Mesothelial cell of epicardium (in vitro differentiated cells): ENCODE results near the gene CARS2. TPM values are rescaled to one million over a fixed set of nuclear protein-coding genes. Genes with fewer than 3 reads are reported as not detected.

ENCODE experiments used
- DNase-seq, 2 experiments: peaks; one replicate each; pipeline ENCODE4 v3.0.0; 2021; ENCODE audit warnings: low spot score in 2 of 2; ENCODE audit not compliant: unreplicated experiment in 2 of 2
- H3K27ac Mint-ChIP-seq: 2 replicates; pipeline ENCODE4 v1.8.0; 2021; ENCODE audit warnings: mixed read lengths
- H3K27me3 Mint-ChIP-seq: 2 replicates; pipeline ENCODE4 v1.8.0; 2021; ENCODE audit warnings: low read depth, mixed read lengths
- H3K36me3 Mint-ChIP-seq: 2 replicates; pipeline ENCODE4 v1.8.0; 2021; ENCODE audit warnings: mixed read lengths
- H3K4me1 Mint-ChIP-seq: 2 replicates; pipeline ENCODE4 v1.8.0; 2021; ENCODE audit warnings: mixed read lengths
- H3K4me3 Mint-ChIP-seq: 2 replicates; pipeline ENCODE4 v1.8.0; 2021; ENCODE audit warnings: mild to moderate bottlenecking, moderate library complexity, mixed read lengths
- H3K9me3 Mint-ChIP-seq: 2 replicates; pipeline ENCODE4 v1.8.0; 2021; ENCODE audit warnings: mixed read lengths
- total RNA-seq: library from RNA; stranded (reverse); gene quantifications from 3 replicates; pipeline ENCODE4 v1.2.1, GENCODE V29; 2021
- TF ChIP-seq, protein P1 (sequence below): fragments of 200-600 bp; sonication (generic); IDR thresholded peaks from one replicate; pipeline ENCODE4 v1.5.0; 2021; ENCODE audit warnings: antibody characterized with exemption; ENCODE audit not compliant: unreplicated experiment

The CARS2 gene
- total RNA-seq, 1 donor from 2014 or later = 89.1 TPM

DNA sequence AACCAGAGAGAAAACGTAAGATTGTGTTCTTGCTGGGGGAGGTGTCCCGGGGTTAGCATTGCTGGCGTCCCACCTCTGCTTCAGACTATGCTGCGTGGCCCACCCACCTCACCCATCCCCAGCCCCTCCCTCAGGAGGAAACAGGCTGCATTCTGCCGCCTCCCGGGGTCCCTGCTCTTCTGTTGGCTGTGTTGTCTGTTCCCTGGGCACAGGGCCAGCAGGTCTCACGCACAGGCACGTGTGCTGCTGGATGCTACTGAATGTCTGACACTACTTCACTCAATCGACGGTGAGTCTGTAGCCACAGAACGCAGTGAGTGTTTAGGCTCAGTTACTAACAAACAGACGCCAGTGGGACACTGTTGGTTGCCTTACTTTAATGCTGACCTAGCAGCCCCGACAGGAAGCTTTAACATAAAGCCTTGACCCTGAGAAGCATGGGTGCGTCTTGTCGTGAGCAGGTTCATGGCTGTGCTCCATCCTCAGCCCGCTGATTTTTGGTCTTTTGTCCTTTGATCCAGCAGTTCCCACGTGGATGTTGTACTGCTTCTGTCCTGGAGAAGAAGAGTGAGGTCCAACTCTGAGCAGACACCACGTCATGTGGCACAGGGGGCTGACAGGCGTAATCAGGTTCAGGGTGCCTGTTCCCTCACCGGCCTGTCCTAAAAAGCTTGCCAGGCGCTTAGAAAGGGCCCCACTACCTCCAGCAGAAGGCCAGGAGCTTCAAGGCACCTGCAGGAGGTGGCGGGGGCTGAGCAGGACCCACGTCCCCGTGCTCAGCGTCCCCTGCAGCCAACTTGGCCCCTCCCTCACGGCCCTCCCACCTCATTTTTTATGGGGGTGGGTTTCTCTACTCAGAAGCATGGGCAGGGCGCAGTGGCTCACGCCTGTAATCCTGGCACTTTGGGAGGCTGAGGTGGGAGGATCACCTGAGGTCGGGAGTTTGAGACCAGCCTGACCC lies 64.6 kb downstream of the CARS2 start:
- peaks cover 14% of the 10 kb centered on the region for H3K36me3 Mint-ChIP-seq
- TF ChIP-seq, protein P1, sequence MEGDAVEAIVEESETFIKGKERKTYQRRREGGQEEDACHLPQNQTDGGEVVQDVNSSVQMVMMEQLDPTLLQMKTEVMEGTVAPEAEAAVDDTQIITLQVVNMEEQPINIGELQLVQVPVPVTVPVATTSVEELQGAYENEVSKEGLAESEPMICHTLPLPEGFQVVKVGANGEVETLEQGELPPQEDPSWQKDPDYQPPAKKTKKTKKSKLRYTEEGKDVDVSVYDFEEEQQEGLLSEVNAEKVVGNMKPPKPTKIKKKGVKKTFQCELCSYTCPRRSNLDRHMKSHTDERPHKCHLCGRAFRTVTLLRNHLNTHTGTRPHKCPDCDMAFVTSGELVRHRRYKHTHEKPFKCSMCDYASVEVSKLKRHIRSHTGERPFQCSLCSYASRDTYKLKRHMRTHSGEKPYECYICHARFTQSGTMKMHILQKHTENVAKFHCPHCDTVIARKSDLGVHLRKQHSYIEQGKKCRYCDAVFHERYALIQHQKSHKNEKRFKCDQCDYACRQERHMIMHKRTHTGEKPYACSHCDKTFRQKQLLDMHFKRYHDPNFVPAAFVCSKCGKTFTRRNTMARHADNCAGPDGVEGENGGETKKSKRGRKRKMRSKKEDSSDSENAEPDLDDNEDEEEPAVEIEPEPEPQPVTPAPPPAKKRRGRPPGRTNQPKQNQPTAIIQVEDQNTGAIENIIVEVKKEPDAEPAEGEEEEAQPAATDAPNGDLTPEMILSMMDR = no peak
- no peak for DNase-seq
- no peak overlapping the region for H3K27ac Mint-ChIP-seq
- no peaks in the 10 kb centered on the region for H3K9me3 Mint-ChIP-seq
- no peak overlapping the region for H3K4me3 Mint-ChIP-seq
- H3K27me3 Mint-ChIP-seq = no peaks in the 10 kb centered on the region
- H3K4me1 Mint-ChIP-seq = no peaks in the 10 kb centered on the region

DNA sequence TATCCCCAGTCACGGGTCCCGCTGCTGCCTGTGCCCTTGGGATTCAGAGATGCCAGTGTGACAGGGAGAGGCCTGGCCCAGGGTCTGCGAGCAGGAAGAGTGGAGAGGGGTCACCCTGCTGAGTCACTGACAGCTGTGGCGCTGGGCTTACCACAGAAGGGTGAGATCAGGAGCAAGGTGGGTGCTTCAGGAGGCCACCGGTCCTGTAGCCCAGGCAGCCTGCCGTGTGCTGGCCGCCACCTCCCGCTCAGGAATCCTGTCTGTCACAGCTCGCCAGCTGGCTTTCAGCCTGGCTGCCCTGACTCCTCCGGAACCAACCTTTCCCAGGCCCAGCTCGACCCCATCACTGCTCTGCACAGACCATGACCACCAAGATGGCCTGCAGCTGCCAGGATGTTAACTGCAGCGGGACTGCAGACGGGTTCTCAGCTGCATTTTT lies 65.3 kb downstream of the CARS2 start:
- no peaks in the 10 kb centered on the region for H3K9me3 Mint-ChIP-seq
- no peak for DNase-seq
- no peak overlapping the region for H3K4me3 Mint-ChIP-seq
- H3K4me1 Mint-ChIP-seq = no peaks in the 10 kb centered on the region
- no peaks in the 10 kb centered on the region for H3K27me3 Mint-ChIP-seq
- peaks cover 17% of the 10 kb centered on the region for H3K36me3 Mint-ChIP-seq
- no peak overlapping the region for H3K27ac Mint-ChIP-seq
- TF ChIP-seq, protein P1 = no peak

- Mint-ChIP-seq H3K4me1 (no peaks in the 10 kb centered on the region), H3K9me3 (no peaks in the 10 kb centered on the region), H3K4me3 (no peak overlapping the region), H3K27ac (peak overlapping the region; percentile 59), H3K27me3 (no peaks in the 10 kb centered on the region), H3K36me3 (peaks cover 17% of the 10 kb centered on the region)
- no peak for DNase-seq
- TF ChIP-seq, protein P1 = no peak
Measured at GRCh38 chr13:110639935-110640334, 66.0 kb downstream of the CARS2 start.

DNA sequence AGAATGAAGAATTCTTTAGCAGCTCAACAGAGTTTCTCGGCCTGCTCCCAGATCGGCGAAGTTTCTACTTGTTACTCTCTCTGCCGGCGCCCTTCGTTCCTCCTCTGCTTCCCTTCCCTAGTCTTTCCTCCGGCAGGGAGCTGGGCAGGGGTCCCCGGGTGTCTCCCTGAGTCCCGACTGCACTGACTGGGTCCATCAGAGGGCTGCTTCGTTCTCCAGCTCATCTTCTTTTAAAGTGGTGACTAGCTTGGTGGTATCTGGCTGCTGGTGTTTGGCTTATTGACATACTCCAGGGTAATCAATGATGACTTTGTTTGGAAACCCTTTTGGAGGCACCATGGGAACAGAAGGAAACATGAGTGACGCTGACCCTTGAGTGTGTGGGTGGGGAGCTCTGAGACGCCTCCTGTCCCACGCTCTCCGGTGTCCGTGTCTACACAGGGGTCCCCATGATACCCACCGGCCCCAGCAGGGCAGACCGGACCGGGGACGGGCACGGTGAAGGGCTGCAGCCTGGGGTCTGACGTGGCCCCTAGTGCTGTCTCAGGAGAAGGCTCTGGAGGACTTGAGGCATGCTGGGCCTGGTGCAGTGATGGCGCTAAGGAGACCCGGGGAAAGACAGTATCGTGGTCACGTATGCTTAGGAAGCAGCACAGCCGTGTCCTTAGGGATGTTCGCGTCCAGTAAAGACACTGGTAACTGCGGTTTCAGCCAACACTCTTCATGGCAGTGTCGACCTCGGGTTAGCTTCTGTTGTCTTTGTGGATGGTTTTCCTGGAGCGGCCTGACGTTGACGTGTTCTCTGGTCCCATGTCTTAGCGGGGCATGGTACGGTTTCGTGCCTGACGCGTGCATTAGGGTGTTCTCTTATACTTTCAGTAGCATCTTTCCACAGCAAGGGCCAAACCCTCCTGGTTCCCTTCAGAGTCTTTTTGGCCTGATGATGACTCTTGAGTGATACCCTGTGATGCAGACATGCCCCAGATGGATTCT lies 66.8 kb downstream of the CARS2 start:
- peaks cover 20% of the 10 kb centered on the region for H3K36me3 Mint-ChIP-seq
- H3K27ac Mint-ChIP-seq = peak overlapping the region; percentile 59
- no peaks in the 10 kb centered on the region for H3K9me3 Mint-ChIP-seq
- TF ChIP-seq, protein P1 = no peak
- DNase-seq = no peak
- H3K4me3 Mint-ChIP-seq = no peak overlapping the region
- H3K4me1 Mint-ChIP-seq = no peaks in the 10 kb centered on the region
- H3K27me3 Mint-ChIP-seq = no peaks in the 10 kb centered on the region

- no peaks in the 10 kb centered on the region for H3K4me1 Mint-ChIP-seq
- H3K27me3 Mint-ChIP-seq = no peaks in the 10 kb centered on the region
- no peak overlapping the region for H3K27ac Mint-ChIP-seq
- DNase-seq = no peak
- no peak overlapping the region for H3K4me3 Mint-ChIP-seq
- TF ChIP-seq, protein P1 = no peak
- peaks cover 20% of the 10 kb centered on the region for H3K36me3 Mint-ChIP-seq
- no peaks in the 10 kb centered on the region for H3K9me3 Mint-ChIP-seq
Measured at GRCh38 chr13:110638257-110638656, 67.7 kb downstream of the CARS2 start.
